GM12878 (cell line): ENCODE results near the gene HNRNPM. TPM values are rescaled to one million over a fixed set of nuclear protein-coding genes. Genes with fewer than 3 reads are reported as not detected.
"Not testable (repeated sequence)": the region's sequence is repeated elsewhere in the genome, so short reads cannot be mapped to it uniquely, and the experiment has no call there.

Experiments
- ATAC-seq: fragments of 200-7000 bp; cut with Tn5 transposase; 3 replicates; pipeline ENCODE4 v1.9.1; 2020; ENCODE audit warnings: mild to moderate bottlenecking, moderate library complexity
- BruUV-seq: library from RNA; stranded (reverse); fragments of 400-500 nt; replicated peaks from 2 replicates; lab custom pipeline; 2021; lab: Mats Ljungman, UMichigan
- CTCF ChIA-PET: fragments of 300-600 bp; sonication (Branson Sonifier 250); formaldehyde crosslinking; extraction: SDS; loops from one replicate; lab custom pipeline; 2021; ENCODE audit warnings: inconsistent platforms; lab: Yijun Ruan, JAX
- POLR2A ChIA-PET: fragments of 350-600 bp; formaldehyde crosslinking; extraction: SDS; loops from one replicate; lab custom pipeline; 2021; ENCODE audit warnings: inconsistent platforms; lab: Charles Lee
- RAD21 ChIA-PET: fragments of 300-600 bp; sonication (Branson Sonifier 250); formaldehyde crosslinking; loops from one replicate; lab custom pipeline; 2023; ENCODE audit warnings: antibody characterized with exemption; ENCODE audit not compliant: unreplicated experiment; lab: Charles Lee
- SMC1A ChIA-PET: fragments of 300-600 bp; sonication (Branson Sonifier 250); formaldehyde crosslinking; loops from one replicate; lab custom pipeline; 2023; ENCODE audit not compliant: unreplicated experiment, uncharacterized antibody; lab: Charles Lee
- DNase-seq: peaks from one replicate; pipeline ENCODE4 v3.0.0-alpha.2; 2011; ENCODE audit warnings: low read depth, low spot score
- FAIRE-seq: peaks from 3 replicates; lab custom pipeline; 2011; peaks lifted over from hg19 to GRCh38; lab: Jason Lieb, UNC
- H2AFZ ChIP-seq: 2 replicates; pipeline ENCODE4 v1.6.0; 2011; ENCODE audit warnings: low read depth, low read length, control low read depth; ENCODE audit not compliant: control insufficient read depth
- H3K27ac ChIP-seq: 2 replicates; pipeline ENCODE4 v1.5.1; 2011; ENCODE audit warnings: control low read depth; ENCODE audit not compliant: control insufficient read depth, insufficient read depth
- H3K27me3 ChIP-seq, 2 experiments: replicated peaks in 1 of 2; 2 replicates each; pipeline versions ENCODE4 v1.6.0 to v1.6.1; 2011; ENCODE audit warnings: low read length in 1 of 2; ENCODE audit not compliant: control insufficient read depth in 2 of 2, insufficient read depth in 2 of 2
- H3K36me3 ChIP-seq, 2 experiments: 2 replicates each; pipeline ENCODE4 v1.5.1; 2011; ENCODE audit warnings: low read length in 1 of 2; ENCODE audit not compliant: control insufficient read depth in 2 of 2, insufficient read depth in 2 of 2
- H3K4me1 ChIP-seq: 2 replicates; pipeline ENCODE4 v1.6.1; 2011; ENCODE audit warnings: mild to moderate bottlenecking, low read length, moderate library complexity, mixed read lengths; ENCODE audit not compliant: control insufficient read depth, insufficient read depth
- H3K4me2 ChIP-seq: 2 replicates; pipeline ENCODE4 v1.6.0; 2011; ENCODE audit warnings: control low read depth; ENCODE audit not compliant: control insufficient read depth, insufficient read depth
- H3K4me3 ChIP-seq: fragments of 200-600 bp; sonication (generic); 2 replicates; pipeline ENCODE4 v1.5.1; 2016
- H3K79me2 ChIP-seq: 2 replicates; pipeline ENCODE4 v1.6.0; 2011; ENCODE audit warnings: low read length; ENCODE audit not compliant: control insufficient read depth, insufficient read depth
- H3K9ac ChIP-seq: 2 replicates; pipeline ENCODE4 v1.8.0; 2011; ENCODE audit warnings: low read length, control low read depth, mixed read lengths; ENCODE audit not compliant: control insufficient read depth, insufficient read depth
- H3K9me3 ChIP-seq: replicated peaks from 3 replicates; pipeline ENCODE4 v1.5.1; 2011; ENCODE audit warnings: mild to moderate bottlenecking, low read length; ENCODE audit not compliant: control insufficient read depth, insufficient read depth
- H4K20me1 ChIP-seq: 2 replicates; pipeline ENCODE4 v1.6.0; 2011; ENCODE audit not compliant: control insufficient read depth, insufficient read depth
- ZBTB40 ChIP-seq: fragments of 450-650 bp; IDR thresholded peaks from 2 replicates; pipeline ENCODE4 v1.6.1; 2016; ENCODE audit warnings: mild to moderate bottlenecking, moderate library complexity, borderline replicate concordance
- WGBS: methylation state at CpG from one replicate; pipeline ENCODE4 v1.1.6; 2016; ENCODE audit warnings: low lambda C conversion rate; ENCODE audit not compliant: insufficient replicate concordance, insufficient coverage; ENCODE audit errors: missing lambda C conversion rate; 5-methylcytosine and 5-hydroxymethylcytosine counted together
- in situ Hi-C: fragments of 300-500 bp; cut with MboI; formaldehyde crosslinking; loops from 9 replicates; pipeline ENCODE4 v1.14.3; 2018; ENCODE audit warnings: mixed read lengths
- intact Hi-C: fragments of 100-400 bp; cut with micrococcal nuclease; formaldehyde crosslinking; loops from one replicate; pipeline ENCODE4 v1.14.2; 2022; ENCODE audit not compliant: unreplicated experiment
- polyA plus RNA-seq, 11 experiments: library from polyadenylated mRNA; depleted of rRNA in 4 of 11; unstranded in 6 of 11; stranded (reverse) in 5 of 11; fragments of >200 nt; fragmentation: Nextera tagmentation in 4 of 11; fragmentation: Illumina TruSeq in 1 of 11; extraction: Ambion mirVana in 4 of 11; extraction: Trizol in 1 of 11; gene quantifications; 1 replicate in 1 of 11; 2 replicates in 10 of 11; pipeline versions ENCODE4 v1.2.1 to v1.2.3, GENCODE V29; 2011 to 2016; ENCODE audit warnings: inconsistent platforms in 2 of 11, missing spikeins in 2 of 11, low read depth in 1 of 11
- total RNA-seq, 4 experiments: library from RNA; depleted of rRNA in 3 of 4; stranded (reverse); fragments of >200 nt in 3 of 4; fragmentation: Illumina TruSeq in 1 of 4; extraction: Trizol in 1 of 4; gene quantifications; 2 replicates each; pipeline versions ENCODE4 v1.2.1 to v1.2.3, GENCODE V29; 2013 to 2021

Gene HNRNPM
- total and polyA plus RNA-seq, 10 of the 15 experiments (the other 5 are each of a cell fraction or from before 2014, with no cell fraction given) = 14.3 to 415 (median 198) TPM

- Histone ChIP-seq H3K79me2 (peaks cover 44% of the 10 kb centered on the region), H3K4me2 (peak overlapping the region; percentile 95), H3K27ac (peak overlapping the region; percentile 59), H2AFZ (peak overlapping the region; percentile 99), H3K9ac (peak overlapping the region; percentile 63), H3K4me3 (peak overlapping the region; percentile 84)
- 21% methylated on average over 32 of the region's 32 CpGs for WGBS
- ChIA-PET RAD21 (interaction anchor here (1.0 to 1.7 kb wide), 3 partner anchors 29 to 31 kb away, joined by 3 to 7 read pairs (median 5); partner anchors contain the start of gene MARCHF2), POLR2A (interaction anchor here (0.5 to 3.1 kb wide), 8 partner anchors 12 to 133 kb away, joined by 3 to 14 read pairs (median 4); partner anchors contain the start of genes MARCHF2, RAB11B and ZNF414), CTCF (interaction anchor here (0.8 to 1.9 kb wide), 5 partner anchors 12 to 133 kb away, joined by 3 to 8 read pairs (median 4); partner anchors contain the start of genes MARCHF2 and MYO1F), SMC1A (interaction anchor here (0.9 to 1.0 kb wide), 2 partner anchors 9 to 69 kb away, joined by 3 to 4 read pairs; no protein-coding TSS in a partner anchor)
- BruUV-seq, ATAC-seq, in situ Hi-C loops, H3K9me3 ChIP-seq, H3K36me3 ChIP-seq, H4K20me1 ChIP-seq, DNase-seq, intact Hi-C loops, H3K27me3 ChIP-seq, H3K4me1 ChIP-seq, FAIRE-seq: not testable (repeated sequence)
- peak; percentile 34; the same call in 1 of the 2 replicates for TF ChIP-seq ZBTB40
Observed at GRCh38 chr19:8444140-8444676, 567 bp upstream of the HNRNPM start.
